Right lobe of liver (tissue), 6 donors: Measurements from ENCODE around the gene RBFOX2. TPM values are rescaled to one million over a fixed set of nuclear protein-coding genes. Genes with fewer than 3 reads are reported as not detected.

ENCODE experiments used
- ATAC-seq, 4 donors: fragments of 200-7000 bp; cut with Tn5 transposase; one replicate each; pipeline ENCODE4 v1.9.1; 2020; ENCODE audit warnings: mild to moderate bottlenecking in 4 of 4, moderate library complexity in 4 of 4
- DNase-seq, 3 donors: peaks; one replicate each; pipeline ENCODE4 v3.0.0-alpha.2; 2020
- H3K27ac ChIP-seq, 3 donors: fragments of 200-600 bp; one replicate each; pipeline ENCODE4 v1.8.0; 2022
- H3K27me3 ChIP-seq, 2 donors: fragments of 200-600 bp; one replicate each; pipeline ENCODE4 v1.8.0; 2022
- H3K36me3 ChIP-seq, 4 donors: fragments of 200-600 bp; sonication (generic) in 1 of 4; one replicate each; pipeline versions ENCODE4 v1.5.1 to v1.8.0; 2017 to 2022; ENCODE audit warnings: control low read depth in 1 of 4
- H3K4me1 ChIP-seq, 4 donors: fragments of 200-600 bp; sonication (generic) in 1 of 4; one replicate each; pipeline versions ENCODE4 v1.5.1 to v1.8.0; 2017 to 2022; ENCODE audit warnings: control low read depth in 1 of 4
- H3K4me3 ChIP-seq, 3 donors: fragments of 200-600 bp; one replicate each; pipeline ENCODE4 v1.8.0; 2022
- H3K9me3 ChIP-seq, 4 donors: fragments of 200-600 bp; sonication (generic) in 1 of 4; one replicate each; pipeline versions ENCODE4 v1.5.1 to v1.8.0; 2017 to 2022; ENCODE audit warnings: control low read depth in 1 of 4
- POLR2A ChIP-seq: fragments of 450-650 bp; IDR thresholded peaks from one replicate; pipeline ENCODE4 v1.6.1; 2017; ENCODE audit warnings: antibody characterized with exemption, mild to moderate bottlenecking
- WGBS: methylation state at CpG from one replicate; pipeline ENCODE4 v1.1.6; 2018; ENCODE audit warnings: low coverage, low lambda C conversion rate; ENCODE audit not compliant: insufficient coverage; ENCODE audit errors: missing lambda C conversion rate; 5-methylcytosine and 5-hydroxymethylcytosine counted together
- intact Hi-C, 2 donors: fragments of 100-400 bp; cut with DNase I; formaldehyde crosslinking; loops; one replicate each; pipeline versions ENCODE4 v1.11.2 to v1.14.1; 2022
- total RNA-seq, 6 experiments: library from RNA; depleted of rRNA in 2 of 6; stranded (reverse); fragments of >200 nt in 2 of 6; fragmentation: NEBNext Ultra II Directional in 3 of 6; extraction: Animal tissue kit (Norgen Biotek cat#: 25700) in 3 of 6; gene quantifications; one replicate each; pipeline versions ENCODE4 v1.1.0 to v1.2.4, GENCODE V29; 2016 to 2023
- TF ChIP-seq, protein P1 (sequence below), 4 donors: fragments of 200-600 bp in 3 of 4; fragments of 450-650 bp in 1 of 4; IDR thresholded peaks; one replicate each; pipeline versions ENCODE4 v1.5.1 to v1.8.0; 2016 to 2022; ENCODE audit warnings: antibody characterized with exemption in 4 of 4, mild to moderate bottlenecking in 2 of 4
- donor health status: DM: no; HTN: yes; CAD: no.
- donor health status: DM: no; HTN: no; CAD: no.
- donor health status: DM: no; HTN: no; CAD: no.
- donor health status: DM: no; HTN: yes; CAD: no.
- donor health status: DM: no; HTN: yes; CAD: no.

Gene RBFOX2
- total RNA-seq, 6 experiments from 2014 or later: 23.9 to 36.5 (median 29.5) TPM

DNA sequence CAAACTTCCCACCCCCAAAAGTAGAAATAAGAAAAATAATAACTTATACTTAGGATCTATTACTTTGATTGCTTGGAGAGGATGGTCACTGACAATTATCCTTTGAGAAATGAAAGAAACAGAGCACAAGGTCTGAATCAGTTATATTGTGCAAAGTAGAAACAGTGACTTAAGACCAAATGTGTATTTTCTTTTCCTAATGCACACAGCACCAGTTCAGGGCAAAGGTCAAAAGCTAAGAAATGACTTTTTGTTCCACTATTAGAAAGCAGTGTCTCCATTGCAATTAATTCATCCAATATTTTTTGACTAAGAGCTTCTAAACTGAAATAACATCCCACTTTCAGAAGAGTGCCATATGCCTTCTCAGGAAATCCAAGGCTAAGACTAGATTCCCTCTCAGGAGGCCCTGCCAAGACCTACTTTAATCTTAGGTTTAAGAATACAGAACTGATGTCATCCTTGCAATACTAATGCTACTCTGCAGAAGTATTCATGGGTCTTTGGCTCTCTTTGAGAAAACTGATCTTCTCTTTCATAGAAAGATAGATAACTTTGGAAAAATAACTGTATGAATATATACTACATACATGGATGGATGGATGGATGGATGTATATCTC, 164.0 kb downstream of the RBFOX2 start:
- Histone ChIP-seq H3K9me3 (no peaks in the 10 kb centered on the region), H3K27ac (no peak overlapping the region), H3K36me3 (no peaks in the 10 kb centered on the region), H3K4me1 (peaks cover 0 to 13% (median 0%) of the 10 kb centered on the region in 4 donors), H3K4me3 (no peak overlapping the region), H3K27me3 (no peaks in the 10 kb centered on the region)
- DNase-seq (no peak), ATAC-seq (peak in 2 of 4 donors; percentile 33 to 51)
- intact Hi-C loops: no loop called here
- TF ChIP-seq POLR2A: no peak
- TF ChIP-seq, protein P1, sequence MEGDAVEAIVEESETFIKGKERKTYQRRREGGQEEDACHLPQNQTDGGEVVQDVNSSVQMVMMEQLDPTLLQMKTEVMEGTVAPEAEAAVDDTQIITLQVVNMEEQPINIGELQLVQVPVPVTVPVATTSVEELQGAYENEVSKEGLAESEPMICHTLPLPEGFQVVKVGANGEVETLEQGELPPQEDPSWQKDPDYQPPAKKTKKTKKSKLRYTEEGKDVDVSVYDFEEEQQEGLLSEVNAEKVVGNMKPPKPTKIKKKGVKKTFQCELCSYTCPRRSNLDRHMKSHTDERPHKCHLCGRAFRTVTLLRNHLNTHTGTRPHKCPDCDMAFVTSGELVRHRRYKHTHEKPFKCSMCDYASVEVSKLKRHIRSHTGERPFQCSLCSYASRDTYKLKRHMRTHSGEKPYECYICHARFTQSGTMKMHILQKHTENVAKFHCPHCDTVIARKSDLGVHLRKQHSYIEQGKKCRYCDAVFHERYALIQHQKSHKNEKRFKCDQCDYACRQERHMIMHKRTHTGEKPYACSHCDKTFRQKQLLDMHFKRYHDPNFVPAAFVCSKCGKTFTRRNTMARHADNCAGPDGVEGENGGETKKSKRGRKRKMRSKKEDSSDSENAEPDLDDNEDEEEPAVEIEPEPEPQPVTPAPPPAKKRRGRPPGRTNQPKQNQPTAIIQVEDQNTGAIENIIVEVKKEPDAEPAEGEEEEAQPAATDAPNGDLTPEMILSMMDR (IDR thresholded peaks at IDR 0.05): no peak

DNA sequence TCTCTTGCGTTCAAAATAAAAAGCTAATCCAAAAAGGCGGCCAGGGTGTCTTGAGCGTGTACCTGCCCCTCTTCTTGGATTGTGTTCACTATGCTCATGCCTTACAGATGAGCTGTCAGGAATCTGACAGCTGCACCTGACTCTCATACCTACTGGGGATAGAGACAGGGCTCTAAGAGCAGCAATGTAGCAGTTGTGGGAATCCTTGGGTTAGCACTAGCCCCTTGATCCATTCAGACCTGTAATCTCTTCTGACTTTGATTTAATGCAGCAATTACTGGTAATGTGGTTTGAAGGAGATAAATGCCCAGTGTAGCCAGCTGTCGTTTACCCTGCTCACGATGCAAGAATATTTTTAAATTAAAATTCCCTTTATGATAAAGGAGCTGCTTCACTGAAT, 165.2 kb downstream of the RBFOX2 start:
- Histone ChIP-seq H3K27me3 (no peaks in the 10 kb centered on the region), H3K27ac (no peak overlapping the region), H3K4me3 (no peak overlapping the region), H3K9me3 (no peaks in the 10 kb centered on the region), H3K36me3 (no peaks in the 10 kb centered on the region), H3K4me1 (peaks cover 0 to 13% (median 0%) of the 10 kb centered on the region in 4 donors)
- intact Hi-C loops: no loop called here
- WGBS: 84% methylated on average over 5 of the region's 5 CpGs
- no peak for DNase-seq
- ATAC-seq: no peak
- TF ChIP-seq, protein P1 (IDR thresholded peaks at IDR 0.05): no peak

DNA sequence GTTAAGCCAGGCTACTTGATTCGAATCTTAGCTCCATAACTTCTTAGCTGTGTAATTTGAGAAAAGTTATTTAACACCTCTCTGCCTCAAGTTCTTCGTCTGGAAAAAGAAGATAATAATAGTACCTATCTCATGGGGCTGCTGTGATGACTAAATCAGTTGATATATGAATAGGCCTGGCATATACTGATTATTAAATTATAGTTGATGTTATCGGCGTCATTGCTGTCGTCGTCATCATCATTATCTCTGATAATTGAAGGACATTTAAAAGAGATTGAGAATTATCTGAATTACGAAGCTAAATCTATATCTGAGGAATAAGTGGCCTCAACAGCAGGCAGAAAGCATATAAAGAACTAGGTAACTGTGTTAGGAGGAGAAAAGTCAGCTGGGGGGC, 165.9 kb downstream of the RBFOX2 start:
- Histone ChIP-seq H3K36me3 (no peaks in the 10 kb centered on the region), H3K9me3 (no peaks in the 10 kb centered on the region), H3K27ac (no peak overlapping the region), H3K27me3 (no peaks in the 10 kb centered on the region), H3K4me3 (no peak overlapping the region), H3K4me1 (peaks cover 0 to 13% (median 0%) of the 10 kb centered on the region in 4 donors)
- WGBS: 87% methylated on average over 7 of the region's 7 CpGs
- TF ChIP-seq POLR2A: no peak
- TF ChIP-seq, protein P1 (IDR thresholded peaks at IDR 0.05): no peak
- intact Hi-C loops: no loop called here
- no peak for DNase-seq
- no peak for ATAC-seq

DNA sequence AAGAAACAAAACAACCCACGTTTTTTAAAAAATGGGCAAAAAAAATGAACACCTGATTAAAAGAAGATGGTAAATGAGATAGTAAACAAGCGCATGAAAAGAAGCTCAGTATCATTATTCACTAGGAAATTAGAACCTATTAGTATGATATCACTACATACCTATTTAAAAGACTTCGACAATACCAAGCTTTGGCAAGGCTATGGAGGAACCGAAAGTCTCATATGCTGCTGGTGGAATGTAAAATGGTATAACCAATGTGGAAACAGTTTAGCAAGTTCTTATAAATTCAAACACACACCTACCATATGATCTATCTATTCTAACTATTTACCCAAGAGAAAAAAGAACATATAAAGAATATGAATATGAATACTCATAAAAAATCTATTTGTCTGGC, 167.2 kb downstream of the RBFOX2 start:
- Histone ChIP-seq H3K4me3 (no peak overlapping the region), H3K27me3 (no peaks in the 10 kb centered on the region), H3K4me1 (peaks cover 0 to 13% (median 0%) of the 10 kb centered on the region in 4 donors), H3K27ac (no peak overlapping the region), H3K36me3 (no peaks in the 10 kb centered on the region), H3K9me3 (no peaks in the 10 kb centered on the region)
- ATAC-seq (no peak), DNase-seq (no peak)
- intact Hi-C loops: no loop called here
- 87% methylated on average over 4 of the region's 4 CpGs for WGBS
- no peak for TF ChIP-seq POLR2A
- TF ChIP-seq, protein P1 (IDR thresholded peaks at IDR 0.05): no peak

DNA sequence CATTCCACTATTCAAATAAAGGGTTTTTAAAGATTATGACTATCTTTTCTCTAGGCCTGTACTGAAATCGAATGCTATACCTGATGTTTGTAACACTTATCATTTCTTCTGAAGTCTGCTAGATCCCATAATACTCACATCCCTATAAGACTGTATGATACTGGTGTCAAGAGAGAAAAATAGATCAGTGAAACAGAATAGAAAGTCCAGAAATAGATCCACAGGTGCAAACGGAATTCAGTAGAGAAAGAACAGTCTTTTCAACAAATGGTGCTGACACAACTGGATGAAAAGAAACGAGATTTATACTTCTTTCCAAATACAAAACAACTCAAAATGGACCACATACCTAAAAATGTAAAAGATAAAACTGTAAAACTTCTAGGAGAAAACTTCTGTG, 167.8 kb downstream of the RBFOX2 start:
- intact Hi-C loops: no loop called here
- no peak for ATAC-seq
- DNase-seq: no peak

More for the DNA sequence above, 167.8 kb downstream of the RBFOX2 start:
- Histone ChIP-seq H3K4me3 (no peak overlapping the region), H3K27ac (no peak overlapping the region), H3K36me3 (no peaks in the 10 kb centered on the region), H3K27me3 (no peaks in the 10 kb centered on the region), H3K4me1 (peaks cover 0 to 13% (median 0%) of the 10 kb centered on the region in 4 donors), H3K9me3 (no peaks in the 10 kb centered on the region)
- no peak for TF ChIP-seq POLR2A
- TF ChIP-seq, protein P1 (IDR thresholded peaks at IDR 0.05): no peak
- 54% methylated on average over 3 of the region's 3 CpGs for WGBS
